H1 (cell line): Measurements from ENCODE around the gene PPM1G. TPM values are rescaled to one million over a fixed set of nuclear protein-coding genes. Genes with fewer than 3 reads are reported as not detected.

ENCODE experiments used
- CTCF ChIA-PET: fragments of 300-600 bp; sonication (Branson Sonifier 250); formaldehyde crosslinking; loops from one replicate; lab custom pipeline; 2021; ENCODE audit not compliant: partially characterized antibody; lab: Charles Lee
- POLR2A ChIA-PET: fragments of 300-600 bp; sonication (Branson Sonifier 250); formaldehyde crosslinking; loops from one replicate; lab custom pipeline; 2021; ENCODE audit warnings: inconsistent platforms; ENCODE audit not compliant: partially characterized antibody; lab: Charles Lee
- DNase-seq, 2 experiments: peaks; one replicate each; pipeline versions ENCODE4 v3.0.0 to v3.0.0-alpha.2; 2010 to 2022; ENCODE audit warnings: low spot score in 2 of 2, low read depth in 1 of 2, mixed read lengths in 1 of 2
- FAIRE-seq: peaks from 2 replicates; lab custom pipeline; 2011; peaks lifted over from hg19 to GRCh38; lab: Jason Lieb, UNC
- H2AFZ ChIP-seq: 2 replicates; pipeline ENCODE4 v1.8.1; 2012; ENCODE audit warnings: low read length, inconsistent platforms
- H2AK5ac ChIP-seq: 2 replicates; pipeline ENCODE4 v1.6.1; 2013; ENCODE audit warnings: low read depth, low read length
- H2BK120ac ChIP-seq: replicated peaks from 2 replicates; pipeline ENCODE3; 2013; ENCODE audit warnings: low read depth, low read length, inconsistent platforms
- H2BK12ac ChIP-seq: 2 replicates; pipeline ENCODE4 v1.6.1; 2013; ENCODE audit warnings: low read depth, low read length
- H2BK15ac ChIP-seq: 2 replicates; pipeline ENCODE4 v1.6.1; 2013; ENCODE audit warnings: low read length
- H2BK20ac ChIP-seq: 2 replicates; pipeline ENCODE4 v1.6.1; 2013; ENCODE audit warnings: low read length
- H2BK5ac ChIP-seq: 2 replicates; pipeline ENCODE4 v1.6.1; 2013; ENCODE audit warnings: low read depth, low read length
- H3K14ac ChIP-seq: 2 replicates; pipeline ENCODE4 v1.6.1; 2013; ENCODE audit warnings: inconsistent platforms; ENCODE audit not compliant: insufficient read length
- H3K18ac ChIP-seq: 2 replicates; pipeline ENCODE4 v1.6.1; 2013; ENCODE audit warnings: low read length; ENCODE audit errors: extremely low read depth
- H3K23ac ChIP-seq: 2 replicates; pipeline ENCODE4 v1.6.1; 2013; ENCODE audit warnings: inconsistent platforms; ENCODE audit not compliant: insufficient read length
- H3K23me2 ChIP-seq: 2 replicates; pipeline ENCODE4 v1.6.1; 2013; ENCODE audit warnings: low read depth, low read length
- H3K27ac ChIP-seq: 2 replicates; pipeline ENCODE4 v1.6.1; 2011; ENCODE audit warnings: low read depth, low read length, inconsistent platforms
- H3K27me3 ChIP-seq, 4 experiments: replicated peaks in 1 of 4; 1 replicate in 1 of 4; 2 replicates in 3 of 4; pipeline versions ENCODE4 v1.6.1 to v1.8.1; 2011 to 2013; ENCODE audit warnings: low read length in 3 of 4, mild to moderate bottlenecking in 3 of 4, inconsistent platforms in 2 of 4, mixed read lengths in 2 of 4, moderate library complexity in 1 of 4; ENCODE audit not compliant: control insufficient read depth in 3 of 4, insufficient read depth in 3 of 4; ENCODE audit errors: extremely low read depth in 1 of 4
- H3K36me3 ChIP-seq, 4 experiments: 2 replicates each; pipeline versions ENCODE4 v1.6.1 to v1.8.1; 2011 to 2013; ENCODE audit warnings: mild to moderate bottlenecking in 4 of 4, low read length in 3 of 4, moderate library complexity in 2 of 4, control low read depth in 1 of 4, inconsistent platforms in 1 of 4; ENCODE audit not compliant: insufficient read depth in 4 of 4, control insufficient read depth in 2 of 4
- H3K4ac ChIP-seq: replicated peaks from 2 replicates; pipeline ENCODE3; 2013; ENCODE audit warnings: low read length, low read depth, mixed read lengths, inconsistent platforms; ENCODE audit not compliant: insufficient read length
- H3K4me1 ChIP-seq, 4 experiments: replicated peaks in 1 of 4; 1 replicate in 1 of 4; 2 replicates in 3 of 4; pipeline versions ENCODE4 v1.6.1 to v1.8.1; 2011 to 2013; ENCODE audit warnings: low read length in 3 of 4, inconsistent platforms in 2 of 4, mixed read lengths in 1 of 4; ENCODE audit not compliant: insufficient read depth in 4 of 4, control insufficient read depth in 3 of 4
- H3K4me2 ChIP-seq, 2 experiments: 2 replicates each; pipeline versions ENCODE4 v1.6.1 to v1.8.1; 2011 to 2013; ENCODE audit warnings: low read depth in 2 of 2, low read length in 2 of 2, control low read depth in 1 of 2, inconsistent platforms in 1 of 2, mild to moderate bottlenecking in 1 of 2; ENCODE audit not compliant: insufficient read depth in 1 of 2
- H3K4me3 ChIP-seq, 4 experiments: fragments of 200-600, 300-600 bp in 1 of 4; sonication (generic), shearing (Covaris generic), sonication (Bioruptor Twin) in 1 of 4; 2 replicates each; pipeline versions ENCODE4 v1.5.1 to v1.8.1; 2011 to 2016; ENCODE audit warnings: low read length in 4 of 4, low read depth in 3 of 4, control low read depth in 2 of 4, inconsistent platforms in 2 of 4, mild to moderate bottlenecking in 2 of 4, mixed read lengths in 1 of 4, moderate library complexity in 1 of 4; ENCODE audit not compliant: insufficient read depth in 2 of 4; ENCODE audit errors: extremely low read depth in 1 of 4
- H3K56ac ChIP-seq: replicated peaks from 2 replicates; pipeline ENCODE3; 2013; ENCODE audit warnings: low read depth, mild to moderate bottlenecking, mixed read lengths, low read length, inconsistent platforms; ENCODE audit not compliant: insufficient read length
- H3K79me1 ChIP-seq: 2 replicates; pipeline ENCODE4 v1.6.1; 2013; ENCODE audit warnings: low read depth, low read length, control low read depth
- H3K79me2 ChIP-seq, 2 experiments: 2 replicates each; pipeline versions ENCODE4 v1.6.1 to v1.8.1; 2012 to 2013; ENCODE audit warnings: low read length in 2 of 2, mild to moderate bottlenecking in 2 of 2, inconsistent platforms in 1 of 2; ENCODE audit not compliant: insufficient read depth in 2 of 2, control insufficient read depth in 1 of 2
- H3K9ac ChIP-seq, 4 experiments: replicated peaks in 1 of 4; 1 replicate in 1 of 4; 2 replicates in 3 of 4; pipeline versions ENCODE4 v1.6.1 to v1.8.1; 2011 to 2013; ENCODE audit warnings: low read depth in 3 of 4, low read length in 3 of 4, control low read depth in 2 of 4, mild to moderate bottlenecking in 2 of 4, moderate library complexity in 2 of 4, inconsistent platforms in 1 of 4; ENCODE audit errors: extremely low read depth in 1 of 4
- H3K9me3 ChIP-seq, 2 experiments: 2 replicates each; pipeline versions ENCODE4 v1.6.1 to v1.8.1; 2012 to 2013; ENCODE audit warnings: mild to moderate bottlenecking in 2 of 2, moderate library complexity in 2 of 2, control low read depth in 1 of 2, inconsistent platforms in 1 of 2, low read depth in 1 of 2, low read length in 1 of 2, mixed read lengths in 1 of 2; ENCODE audit not compliant: insufficient read depth in 2 of 2
- H4K20me1 ChIP-seq, 2 experiments: replicated peaks in 1 of 2; 2 replicates each; pipeline versions ENCODE3 to v1.8.1; 2011 to 2013; ENCODE audit warnings: inconsistent platforms in 2 of 2, low read length in 2 of 2, mild to moderate bottlenecking in 1 of 2; ENCODE audit not compliant: insufficient read depth in 2 of 2, control insufficient read depth in 1 of 2
- H4K5ac ChIP-seq: 2 replicates; pipeline ENCODE4 v1.6.1; 2013; ENCODE audit warnings: low read length, low read depth, mixed read lengths, inconsistent platforms; ENCODE audit not compliant: insufficient read length
- H4K8ac ChIP-seq: 2 replicates; pipeline ENCODE4 v1.8.0; 2013; ENCODE audit warnings: mild to moderate bottlenecking, moderate library complexity, low read length, inconsistent platforms; ENCODE audit not compliant: insufficient read depth; ENCODE audit errors: extremely low read depth
- H4K91ac ChIP-seq: replicated peaks from 2 replicates; pipeline ENCODE3; 2013; ENCODE audit warnings: low read length, mixed read lengths, inconsistent platforms; ENCODE audit not compliant: insufficient read length
- CBX8 ChIP-seq: fragments of 300-800, 300-1000 bp; sonication (generic); IDR thresholded peaks from 2 replicates; pipeline ENCODE4 v1.7.1; 2016; ENCODE audit warnings: low read depth, low read length, borderline replicate concordance
- EGR1 ChIP-seq: IDR thresholded peaks from 2 replicates; pipeline ENCODE4 v1.6.1; 2011; ENCODE audit warnings: low read depth, low read length, borderline replicate concordance
- POLR2A ChIP-seq, 2 experiments: IDR thresholded peaks; 1 replicate in 1 of 2; 2 replicates in 1 of 2; pipeline ENCODE4 v1.6.1; 2011; ENCODE audit warnings: low read depth in 2 of 2, low read length in 2 of 2, mild to moderate bottlenecking in 2 of 2; ENCODE audit errors: control extremely low read depth in 1 of 2
- RAD21 ChIP-seq, 2 experiments: IDR thresholded peaks in 1 of 2; conservative IDR thresholded peaks in 1 of 2; 2 replicates each; pipeline ENCODE4 v1.6.1; 2011; ENCODE audit warnings: low read depth in 2 of 2, low read length in 2 of 2, improper control_type of control experiment in 1 of 2, inconsistent platforms in 1 of 2, mild to moderate bottlenecking in 1 of 2, moderate library complexity in 1 of 2
- TAF1 ChIP-seq: IDR thresholded peaks from 2 replicates; pipeline ENCODE4 v1.6.1; 2011; ENCODE audit warnings: mild to moderate bottlenecking, low read depth, low read length
- TBP ChIP-seq: IDR thresholded peaks from 2 replicates; pipeline ENCODE4 v1.6.1; 2011; ENCODE audit warnings: low read depth, low read length, improper control_type of control experiment
- WGBS, 2 experiments: shearing (Covaris generic) in 1 of 2; methylation state at CpG; one replicate each; pipeline versions ENCODE4 v1.1.6 to v1.1.7; 2013 to 2015; ENCODE audit warnings: low lambda C conversion rate in 2 of 2, mixed read lengths in 2 of 2, inconsistent platforms in 1 of 2, low coverage in 1 of 2, missing lambda C conversion rate in 1 of 2; ENCODE audit not compliant: insufficient replicate concordance in 2 of 2, insufficient coverage in 1 of 2, insufficient read length in 1 of 2; ENCODE audit errors: extremely low coverage in 1 of 2, missing lambda C conversion rate in 1 of 2; 5-methylcytosine and 5-hydroxymethylcytosine counted together
- polyA plus RNA-seq, 7 experiments: library from polyadenylated mRNA; depleted of rRNA in 3 of 7; stranded (reverse) in 5 of 7; unstranded in 2 of 7; fragments of >200 nt in 5 of 7; fragments of 200-250 nt in 2 of 7; gene quantifications; 1 replicate in 5 of 7; 2 replicates in 1 of 7; 4 replicates in 1 of 7; pipeline versions ENCODE4 v1.2.1 to v1.2.3, GENCODE V29; 2011 to 2013; ENCODE audit warnings: missing spikeins in 2 of 7, mixed read lengths in 2 of 7
- total RNA-seq: library from RNA; stranded (reverse); fragmentation: NEBNext Ultra II Directional; extraction: Animal tissue kit (Norgen Biotek cat#: 25700); gene quantifications from 2 replicates; pipeline ENCODE4 v1.2.1, GENCODE V29; 2021
- TF ChIP-seq, protein P1 (sequence below), 3 experiments: IDR thresholded peaks; 1 replicate in 2 of 3; 2 replicates in 1 of 3; pipeline versions ENCODE4 v1.5.1 to v1.6.1; 2011; ENCODE audit warnings: low read length in 3 of 3, mild to moderate bottlenecking in 3 of 3, inconsistent platforms in 2 of 3, low read depth in 1 of 3, moderate library complexity in 1 of 3; ENCODE audit not compliant: insufficient read depth in 1 of 3; ENCODE audit errors: control extremely low read depth in 1 of 3

The PPM1G gene
- total and polyA plus RNA-seq, 2 of the 8 experiments (the other 6 are each of a cell fraction or from before 2014, with no cell fraction given) = 73.3 to 203 TPM

DNA sequence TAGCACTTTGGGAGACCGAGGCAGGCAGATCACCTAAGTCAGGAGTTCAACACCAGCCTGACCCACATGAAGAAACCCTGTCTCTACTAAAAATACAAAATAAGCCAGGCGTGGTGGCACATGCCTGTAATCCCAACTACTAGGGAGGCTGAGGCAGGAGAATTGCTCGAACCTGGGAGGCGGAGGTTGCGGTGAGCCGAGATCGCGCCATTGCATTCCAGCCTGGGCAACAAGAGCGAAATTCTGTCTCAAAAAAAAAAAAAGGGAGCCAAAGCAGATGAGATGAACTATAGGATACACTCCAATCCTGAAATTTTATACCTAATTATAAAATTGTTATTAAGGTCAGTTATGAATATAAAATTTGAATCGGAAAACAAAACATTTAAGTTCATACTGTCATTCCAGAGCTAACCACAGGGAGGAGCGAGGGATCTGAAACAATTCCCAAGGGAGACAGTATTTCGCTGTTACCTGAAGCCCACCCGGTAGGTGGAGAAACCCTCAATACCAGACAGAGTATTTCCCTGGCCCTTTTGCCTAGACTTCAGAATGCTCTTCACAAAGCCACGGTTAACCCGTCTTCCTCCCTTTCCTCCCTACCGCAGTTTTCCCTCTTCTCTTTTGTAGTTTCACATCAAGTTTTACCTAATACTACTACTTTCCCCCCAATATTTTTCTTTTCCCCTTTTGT is 1.4 kb downstream of the PPM1G start:
- Histone ChIP-seq H3K14ac (no peak overlapping the region), H3K4ac (no peak overlapping the region), H4K91ac (no peak overlapping the region), H3K23ac (no peak overlapping the region), H2AFZ (no peak overlapping the region), H2BK120ac (no peak overlapping the region), H3K27ac (no peak overlapping the region), H3K36me3 (peaks cover 0 to 4% (median 0%) of the 10 kb centered on the region in 4 experiments; a peak in 2 of 8 replicates), H3K9me3 (no peaks in the 10 kb centered on the region), H2AK5ac (no peak overlapping the region), H2BK5ac (no peak overlapping the region), H3K23me2 (peaks cover 7% of the 10 kb centered on the region), H4K20me1 (peaks cover 3 to 6% of the 10 kb centered on the region in 2 experiments), H2BK15ac (no peak overlapping the region), H2BK20ac (no peak overlapping the region), H3K4me2 (peak overlapping the region; percentile 70 to 87), H3K79me2 (peaks cover 26 to 63% of the 10 kb centered on the region in 2 experiments), H3K27me3 (no peaks in the 10 kb centered on the region), H3K56ac (no peak overlapping the region), H3K9ac (no peak overlapping the region), H4K8ac (no peak overlapping the region; the same call in 1 of the 2 replicates), H3K79me1 (no peaks in the 10 kb centered on the region), H3K4me3 (peak overlapping the region; percentile 68 to 96 (median 92); a peak in 7 of 8 replicates), H3K18ac (no peak overlapping the region), H3K4me1 (peaks cover 0 to 5% (median 3%) of the 10 kb centered on the region in 4 experiments; a peak in 4 of 7 replicates), H2BK12ac (no peak overlapping the region), H4K5ac (no peak overlapping the region)
- WGBS, 2 experiments = 53% methylated on average over 16 of the region's 16 CpGs; no CpG with 5 or more reads in 1 of the 2 experiments
- FAIRE-seq = peak; percentile 88
- no peak for TF ChIP-seq CBX8
- TF ChIP-seq RAD21 (IDR thresholded peaks at IDR 0.05 in 1 of 2, conservative IDR thresholded peaks at IDR 0.05 in 1 of 2; ENCODE audit: low read depth in 2 of 2, low read length in 2 of 2) = peak; percentile 64 to 75
- TF ChIP-seq, protein P1, sequence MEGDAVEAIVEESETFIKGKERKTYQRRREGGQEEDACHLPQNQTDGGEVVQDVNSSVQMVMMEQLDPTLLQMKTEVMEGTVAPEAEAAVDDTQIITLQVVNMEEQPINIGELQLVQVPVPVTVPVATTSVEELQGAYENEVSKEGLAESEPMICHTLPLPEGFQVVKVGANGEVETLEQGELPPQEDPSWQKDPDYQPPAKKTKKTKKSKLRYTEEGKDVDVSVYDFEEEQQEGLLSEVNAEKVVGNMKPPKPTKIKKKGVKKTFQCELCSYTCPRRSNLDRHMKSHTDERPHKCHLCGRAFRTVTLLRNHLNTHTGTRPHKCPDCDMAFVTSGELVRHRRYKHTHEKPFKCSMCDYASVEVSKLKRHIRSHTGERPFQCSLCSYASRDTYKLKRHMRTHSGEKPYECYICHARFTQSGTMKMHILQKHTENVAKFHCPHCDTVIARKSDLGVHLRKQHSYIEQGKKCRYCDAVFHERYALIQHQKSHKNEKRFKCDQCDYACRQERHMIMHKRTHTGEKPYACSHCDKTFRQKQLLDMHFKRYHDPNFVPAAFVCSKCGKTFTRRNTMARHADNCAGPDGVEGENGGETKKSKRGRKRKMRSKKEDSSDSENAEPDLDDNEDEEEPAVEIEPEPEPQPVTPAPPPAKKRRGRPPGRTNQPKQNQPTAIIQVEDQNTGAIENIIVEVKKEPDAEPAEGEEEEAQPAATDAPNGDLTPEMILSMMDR (IDR thresholded peaks at IDR 0.05; ENCODE audit: control extremely low read depth in 1 of 3, insufficient read depth in 1 of 3, low read depth in 1 of 3, low read length in 3 of 3) = peak; percentile 11 to 83 (median 72)
- peak; percentile 55; the same call in 1 of the 2 replicates for TF ChIP-seq TAF1
- TF ChIP-seq EGR1 = no peak
- TF ChIP-seq POLR2A (IDR thresholded peaks at IDR 0.05; ENCODE audit: control extremely low read depth in 1 of 2, low read depth in 2 of 2, low read length in 2 of 2) = peak in 1 of 2 experiments; percentile 43; a peak in 1 of 3 replicates
- 0 out of 2 replicates have a peak, but pooled peaks have one; percentile 19 for TF ChIP-seq TBP
- ChIA-PET CTCF (interaction anchor here (0.6 to 2.0 kb wide), 11 partner anchors 10 to 374 kb away, joined by 3 to 16 read pairs (median 3); partner anchors contain the start of gene NRBP1), POLR2A (interaction anchor here (0.9 to 4.1 kb wide), 11 partner anchors 10 to 220 kb away, joined by 3 to 48 read pairs (median 5); partner anchors contain the start of genes EIF2B4, GTF3C2, NRBP1 and SNX17)
- DNase-seq = peak in 1 of 2 experiments; percentile 50
